Stimulated activated CD4-positive, alpha-beta T cell treated with anti-CD3 and anti-CD28 coated beads, Interleukin-15, amount 100 ng/mL, for 24 hours (primary cell): ENCODE data around the gene FGF9.
A peak's percentile ranks its signal among the peaks of the same experiment; 100 is the strongest.

Source experiments
- DNase-seq: peaks from one replicate; pipeline ENCODE4 v3.0.0-alpha.2; 2020

Gene FGF9

DNA sequence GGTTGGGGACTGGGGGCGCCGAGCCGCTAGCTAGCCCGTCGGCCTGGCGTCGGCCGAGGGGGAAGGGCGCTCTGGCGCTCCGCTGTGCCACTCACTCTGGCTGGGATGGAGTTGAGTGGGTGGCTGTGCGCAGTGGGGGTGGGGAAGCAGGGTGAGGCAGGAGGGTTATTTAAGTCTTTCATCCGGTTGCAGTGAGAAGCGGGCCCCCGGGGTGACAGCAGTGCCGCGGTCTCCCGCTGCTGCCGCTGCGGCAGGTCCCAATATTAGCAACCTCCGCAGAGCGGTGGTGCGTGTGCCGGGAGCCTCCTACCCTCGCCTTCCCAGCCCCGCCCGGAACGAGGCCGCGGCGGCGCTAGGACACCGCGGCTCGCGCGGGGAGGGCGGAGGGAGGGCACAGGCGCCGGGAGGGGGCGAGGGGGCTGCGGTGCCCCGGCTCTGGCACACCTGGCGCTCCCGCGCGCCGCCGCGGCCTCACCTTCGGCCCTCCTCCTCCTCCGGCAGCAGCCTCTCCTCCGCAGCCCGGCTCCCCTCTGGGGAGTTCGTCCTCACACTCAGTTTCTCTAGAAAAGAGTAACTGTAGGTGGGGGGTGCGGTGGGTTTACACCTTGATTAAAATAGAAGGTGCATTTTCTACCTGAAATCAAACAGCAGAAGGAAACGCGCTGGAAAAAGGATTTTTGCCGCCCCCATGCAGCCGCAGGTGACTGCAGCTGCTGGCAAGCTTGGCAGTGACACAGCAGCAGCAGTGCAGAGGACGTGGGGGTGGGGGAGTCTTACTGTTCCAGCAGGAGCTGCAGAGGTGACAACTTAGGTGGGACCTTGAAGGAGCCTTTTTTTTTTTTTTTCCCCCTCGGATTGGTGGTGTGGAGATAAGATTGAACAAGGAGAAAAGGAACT, 4.5 kb downstream of the FGF9 start:
- peak; percentile 63 for DNase-seq

DNA sequence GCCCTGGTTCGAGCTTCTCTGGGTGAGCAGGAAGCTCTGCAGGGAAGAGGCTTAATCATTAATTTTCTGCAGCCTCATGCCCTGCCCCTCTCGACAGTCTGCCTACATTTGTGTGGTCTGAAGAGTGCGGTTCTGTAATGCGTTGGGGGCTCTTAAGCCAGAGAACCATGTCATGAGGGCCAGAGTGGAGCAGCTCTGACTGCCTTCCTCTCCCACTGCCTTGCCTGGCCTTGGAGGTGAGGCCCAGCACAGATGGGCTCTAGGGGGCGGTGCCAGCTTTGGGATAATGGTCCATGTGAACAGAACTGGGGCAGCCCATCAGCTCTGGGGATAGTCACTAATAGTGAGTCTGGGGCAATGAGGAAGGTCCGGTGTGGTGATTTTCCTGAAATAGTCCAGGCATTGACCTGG, 5.7 kb downstream of the FGF9 start:
- DNase-seq: peak; percentile 25

DNA sequence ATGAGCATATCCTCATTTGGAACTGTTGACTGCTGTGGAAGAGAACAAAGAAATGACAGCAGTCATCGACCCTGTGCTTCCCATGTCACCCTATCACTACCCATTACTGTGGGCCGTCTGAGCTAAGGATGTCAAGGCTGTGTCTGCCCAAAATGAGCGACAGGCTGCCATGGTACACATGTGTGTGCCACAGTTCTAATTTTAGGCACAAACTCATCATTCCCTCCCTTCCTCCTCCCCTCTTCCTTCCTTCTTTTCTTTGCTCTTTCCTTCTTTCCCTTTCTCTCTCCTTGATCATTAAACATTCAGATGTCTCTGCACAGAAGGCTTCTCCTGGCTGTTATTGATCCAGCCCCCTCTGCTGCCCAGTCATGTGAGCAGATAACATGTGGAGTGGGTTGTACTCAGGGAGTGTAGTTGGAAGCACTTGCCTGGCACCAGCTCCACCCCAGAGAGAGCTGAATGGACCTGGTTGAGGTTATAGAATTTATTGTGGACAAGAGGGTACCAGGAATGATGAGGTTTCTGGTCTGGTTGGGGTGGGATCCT, 6.3 kb downstream of the FGF9 start:
- DNase-seq: no peak

DNA sequence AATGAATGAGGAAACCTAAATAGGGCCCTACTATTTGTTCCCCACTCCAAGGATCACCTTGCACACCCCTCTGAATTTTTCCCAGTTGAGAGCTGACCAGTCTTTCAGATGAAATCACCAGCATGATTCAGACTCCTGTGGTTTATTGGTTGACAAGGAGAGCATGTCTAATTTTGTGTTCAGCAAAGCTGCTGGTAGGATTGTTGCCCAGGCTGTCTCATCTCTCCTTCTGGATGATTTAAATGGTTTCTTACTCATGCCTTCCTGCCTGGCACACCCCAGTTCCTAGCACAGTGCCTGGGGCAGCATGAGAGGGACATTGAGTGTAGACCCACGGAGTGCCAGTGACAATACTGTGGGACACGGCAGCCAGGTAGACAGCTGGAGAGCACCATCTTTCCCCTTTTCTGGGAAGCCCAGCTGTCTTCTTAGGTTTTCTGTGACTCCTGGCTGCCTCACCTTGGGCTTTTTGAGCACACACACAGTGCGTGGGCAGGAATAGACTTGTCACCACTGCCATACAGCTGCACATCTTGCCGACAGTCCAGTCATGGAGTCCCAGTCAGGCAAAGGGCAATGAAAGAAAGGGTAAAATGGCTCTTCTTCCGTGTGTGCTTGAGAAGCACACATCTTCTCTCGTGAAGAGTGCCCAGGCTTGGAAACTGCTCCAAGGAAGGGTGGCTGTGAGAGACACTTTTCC, 12.3 kb downstream of the FGF9 start:
- DNase-seq: no peak

DNA sequence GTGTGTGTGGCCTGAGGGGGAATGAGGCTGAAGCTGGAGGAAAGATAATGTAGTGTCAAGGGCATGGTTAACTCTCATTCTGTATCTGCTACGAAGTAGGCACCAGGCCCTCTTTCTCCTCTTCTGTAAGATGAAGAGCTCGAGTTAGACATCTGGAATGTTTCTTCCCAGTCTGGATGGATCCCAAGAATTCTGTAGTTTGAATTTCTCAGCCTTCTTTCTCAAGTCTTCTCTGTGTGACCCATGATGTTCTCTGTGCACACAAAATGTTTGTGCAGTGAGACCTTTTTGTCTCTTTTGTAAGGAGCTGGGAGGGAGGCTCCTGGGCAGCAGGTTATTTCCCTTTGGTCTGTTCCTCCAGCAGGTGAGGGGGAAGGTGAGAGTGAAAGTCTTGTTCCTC, 13.7 kb downstream of the FGF9 start:
- no peak for DNase-seq

DNA sequence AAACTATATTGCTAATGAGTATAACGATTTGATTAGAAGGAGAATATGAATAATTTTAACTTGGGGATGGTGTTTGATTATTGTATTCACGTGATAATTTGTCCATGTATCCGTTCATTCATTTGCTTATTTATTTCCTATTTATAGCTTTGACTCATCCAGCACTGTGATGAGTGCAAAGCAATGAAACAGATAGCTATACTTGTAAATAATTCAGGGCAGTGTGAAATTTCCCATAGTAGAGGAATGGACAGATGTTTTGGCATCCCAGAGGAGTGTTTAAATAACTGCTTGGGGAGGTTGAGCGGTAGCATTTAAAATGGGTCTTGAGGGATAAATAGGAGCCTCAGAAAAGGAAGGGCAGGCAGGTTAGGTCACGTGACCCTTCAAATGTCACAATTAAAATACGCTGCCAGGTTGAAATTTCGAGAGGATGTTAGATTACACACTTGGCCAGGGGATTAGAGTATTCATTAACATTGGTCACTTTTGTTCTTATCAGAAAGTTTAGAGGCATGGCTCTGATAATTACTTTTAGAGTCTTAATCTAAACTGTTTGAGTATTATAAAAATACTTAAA, 14.7 kb downstream of the FGF9 start:
- no peak for DNase-seq

DNA sequence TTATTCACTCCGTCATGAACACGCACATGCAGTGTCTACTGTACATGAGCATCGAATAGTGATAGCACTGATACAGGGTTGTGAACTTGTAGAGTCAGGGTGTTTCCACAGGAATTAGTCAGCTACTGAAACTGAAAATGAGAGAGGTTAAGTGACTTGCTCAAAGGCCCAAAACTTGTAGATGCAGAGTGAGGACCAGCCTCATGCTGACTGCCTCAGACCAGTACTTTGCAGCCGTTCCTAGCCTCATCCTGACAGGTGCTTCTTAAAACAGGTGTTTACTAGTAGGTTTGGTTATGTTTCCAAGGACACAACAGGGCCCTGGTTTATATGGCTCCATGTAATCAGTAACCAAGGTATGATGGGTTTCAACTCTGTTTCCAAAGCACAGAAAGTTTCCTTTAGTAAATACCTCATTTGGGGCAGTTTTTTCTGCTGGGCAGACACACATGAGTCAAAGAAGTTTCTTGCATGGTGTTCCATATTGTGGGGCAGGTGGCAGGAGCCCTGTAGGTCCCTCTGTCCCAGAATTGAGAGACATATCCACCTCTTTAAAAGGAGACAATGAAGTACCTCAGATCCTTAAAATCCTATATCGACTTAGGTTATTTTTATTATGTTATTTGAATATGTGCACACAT, 16.0 kb downstream of the FGF9 start:
- DNase-seq: peak; percentile 30

DNA sequence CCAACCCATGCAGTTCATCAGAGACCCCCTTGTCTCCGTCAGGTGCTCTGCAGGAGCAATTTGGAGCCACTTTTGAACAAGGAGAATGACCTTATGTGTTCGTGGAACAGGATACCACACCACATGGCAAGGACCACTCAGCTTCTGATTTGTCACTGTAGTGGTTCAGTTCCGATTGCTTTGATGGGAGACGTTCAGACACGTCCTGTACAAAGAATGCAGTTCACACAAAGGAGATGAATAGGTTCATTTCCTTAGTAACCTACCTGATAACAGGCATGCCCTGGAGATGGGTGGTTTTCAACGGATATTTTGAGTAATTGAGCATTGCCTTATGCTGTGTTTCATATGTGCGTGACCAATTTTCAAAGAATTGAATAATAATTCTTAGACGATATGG, 17.2 kb downstream of the FGF9 start:
- no peak for DNase-seq

DNA sequence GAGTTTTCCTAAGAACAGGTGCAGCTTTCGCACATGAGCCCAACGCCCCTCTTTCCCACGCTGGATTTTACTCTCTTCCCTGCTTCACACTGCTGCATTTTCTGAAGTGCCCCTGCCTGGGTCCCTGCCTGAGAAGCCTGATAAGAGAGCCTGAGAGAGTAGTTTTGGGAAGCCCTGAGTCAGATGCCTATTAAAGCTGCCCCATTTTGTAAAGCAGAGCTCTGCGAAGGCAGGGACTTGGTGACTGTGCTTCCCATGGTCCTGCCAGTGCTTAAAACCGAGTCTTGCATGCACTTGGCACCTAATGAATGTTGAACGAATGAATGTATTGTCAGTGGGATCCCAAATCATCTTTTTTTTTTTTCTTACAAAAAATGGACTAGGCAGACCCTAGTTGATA, 18.2 kb downstream of the FGF9 start:
- no peak for DNase-seq

DNA sequence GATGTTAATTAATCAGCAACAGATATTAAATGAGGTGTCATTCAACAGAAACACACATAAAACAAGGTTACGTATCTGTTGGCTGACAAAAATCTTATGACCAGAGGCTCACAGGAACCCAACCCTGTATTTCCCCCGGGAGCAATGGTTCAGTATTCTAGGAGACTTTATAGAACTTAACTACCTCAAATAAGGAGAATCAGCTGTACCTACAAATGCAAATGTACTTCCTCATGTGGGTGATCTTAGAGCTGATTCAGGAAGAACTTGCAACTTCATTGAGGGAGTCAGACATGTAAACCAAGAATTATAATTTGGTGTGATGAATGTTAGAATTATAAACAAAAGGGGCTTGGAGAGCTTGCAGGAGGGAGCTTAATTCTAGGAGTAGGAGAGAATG, 20.1 kb downstream of the FGF9 start:
- DNase-seq: no peak

DNA sequence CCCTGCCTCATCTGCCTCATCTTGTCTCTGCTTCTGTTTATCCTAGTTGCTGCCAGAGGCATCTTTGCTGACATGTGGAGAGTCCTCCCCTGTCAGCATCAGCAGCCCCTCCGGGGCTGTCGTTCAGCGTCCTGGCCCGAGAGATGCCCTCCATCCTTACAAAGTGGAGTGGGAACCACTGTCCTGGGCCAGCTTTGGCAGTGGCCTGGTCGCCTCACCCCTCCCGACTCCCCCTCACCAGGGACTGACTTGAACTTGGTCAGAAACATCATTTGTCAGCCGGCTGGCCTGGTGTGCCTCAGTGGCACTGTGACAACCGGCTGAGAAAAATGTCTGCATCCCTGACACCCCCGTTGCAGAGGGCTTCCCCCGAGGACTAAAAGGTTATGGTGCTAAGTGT, 20.6 kb downstream of the FGF9 start:
- DNase-seq: no peak

DNA sequence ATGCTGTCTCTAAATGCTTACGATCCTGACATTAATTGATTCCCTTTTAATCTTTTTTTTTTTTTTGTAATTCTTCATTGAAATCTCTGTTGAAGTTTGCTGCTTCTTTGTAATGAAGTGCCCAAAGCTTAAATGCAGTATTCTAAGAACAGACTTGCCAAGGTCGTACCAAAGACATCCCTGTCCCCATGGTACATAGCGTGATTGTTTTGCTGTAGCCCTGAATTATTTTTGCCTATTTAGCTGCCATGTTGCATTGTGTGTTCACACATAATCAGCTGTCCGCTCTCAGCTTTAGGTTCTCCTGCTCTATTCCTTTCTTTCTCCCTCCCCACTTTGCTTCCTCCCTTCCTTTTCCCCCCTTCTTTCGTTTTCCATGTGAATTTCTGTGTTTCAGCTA, 21.1 kb downstream of the FGF9 start:
- DNase-seq: no peak

DNA sequence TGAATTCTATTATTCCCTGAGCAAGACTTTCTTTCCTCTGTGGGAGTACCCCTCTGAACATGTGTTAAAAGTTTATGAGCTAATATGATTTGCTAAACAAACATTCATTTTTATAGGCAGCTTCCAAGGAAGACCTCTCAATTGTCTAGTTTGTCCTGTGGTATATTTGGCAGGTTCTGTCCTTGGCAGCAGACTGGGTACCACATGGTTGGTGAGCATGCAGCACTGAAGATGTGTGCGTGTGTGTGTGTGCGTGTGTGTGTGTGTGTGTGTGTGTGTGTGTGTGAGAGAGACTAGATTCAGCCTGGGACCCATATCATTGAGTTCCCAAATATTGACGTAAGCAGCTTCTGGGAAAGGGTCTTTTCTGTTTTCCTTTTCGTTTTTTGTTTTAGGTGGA, 24.0 kb downstream of the FGF9 start:
- DNase-seq: no peak

DNA sequence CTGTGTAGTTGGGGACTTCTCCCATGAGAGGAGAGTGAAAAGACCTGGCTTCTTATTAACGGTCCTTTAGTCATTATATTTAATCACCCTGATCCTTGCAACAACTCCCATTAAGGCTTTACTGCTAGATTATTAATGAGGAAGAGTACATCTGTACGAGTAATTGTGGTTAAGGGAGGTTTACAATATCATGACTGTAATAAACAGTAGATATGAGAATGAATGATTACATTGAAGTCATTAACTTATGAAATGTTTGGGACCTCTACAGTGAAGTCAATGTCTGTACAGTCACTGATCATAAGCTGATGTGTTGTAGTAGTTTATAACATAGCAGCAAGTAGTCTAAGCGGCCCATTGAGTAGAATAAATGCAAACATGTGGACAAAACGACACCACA, 24.7 kb downstream of the FGF9 start:
- DNase-seq: no peak

DNA sequence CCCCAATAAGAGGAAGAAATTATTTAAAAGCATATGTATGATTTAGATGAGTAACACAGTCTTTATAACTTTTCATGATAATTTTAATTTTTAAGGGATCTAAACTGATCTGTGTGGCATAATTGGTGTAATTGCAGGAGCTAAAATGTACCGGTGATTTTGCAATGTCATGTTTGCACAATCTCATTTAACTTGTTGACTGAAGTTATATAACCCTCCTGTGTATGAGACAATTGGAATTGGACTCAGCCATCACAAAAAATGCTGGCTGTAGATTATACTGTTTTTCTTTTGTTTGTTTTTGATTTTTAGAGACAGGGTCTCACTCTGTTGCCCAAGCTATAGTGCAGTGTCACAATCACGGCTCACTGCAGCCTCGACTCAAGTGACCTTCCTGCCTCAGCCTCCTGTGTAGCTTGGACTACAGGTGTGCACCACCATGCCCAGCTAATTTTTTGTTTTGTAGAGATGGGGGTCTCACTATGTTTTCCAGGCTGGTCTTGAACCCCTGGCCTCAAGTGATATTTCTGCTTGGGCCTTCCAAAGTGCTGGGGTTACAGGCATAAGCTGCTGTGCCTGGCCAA, 26.1 kb downstream of the FGF9 start:
- no peak for DNase-seq

DNA sequence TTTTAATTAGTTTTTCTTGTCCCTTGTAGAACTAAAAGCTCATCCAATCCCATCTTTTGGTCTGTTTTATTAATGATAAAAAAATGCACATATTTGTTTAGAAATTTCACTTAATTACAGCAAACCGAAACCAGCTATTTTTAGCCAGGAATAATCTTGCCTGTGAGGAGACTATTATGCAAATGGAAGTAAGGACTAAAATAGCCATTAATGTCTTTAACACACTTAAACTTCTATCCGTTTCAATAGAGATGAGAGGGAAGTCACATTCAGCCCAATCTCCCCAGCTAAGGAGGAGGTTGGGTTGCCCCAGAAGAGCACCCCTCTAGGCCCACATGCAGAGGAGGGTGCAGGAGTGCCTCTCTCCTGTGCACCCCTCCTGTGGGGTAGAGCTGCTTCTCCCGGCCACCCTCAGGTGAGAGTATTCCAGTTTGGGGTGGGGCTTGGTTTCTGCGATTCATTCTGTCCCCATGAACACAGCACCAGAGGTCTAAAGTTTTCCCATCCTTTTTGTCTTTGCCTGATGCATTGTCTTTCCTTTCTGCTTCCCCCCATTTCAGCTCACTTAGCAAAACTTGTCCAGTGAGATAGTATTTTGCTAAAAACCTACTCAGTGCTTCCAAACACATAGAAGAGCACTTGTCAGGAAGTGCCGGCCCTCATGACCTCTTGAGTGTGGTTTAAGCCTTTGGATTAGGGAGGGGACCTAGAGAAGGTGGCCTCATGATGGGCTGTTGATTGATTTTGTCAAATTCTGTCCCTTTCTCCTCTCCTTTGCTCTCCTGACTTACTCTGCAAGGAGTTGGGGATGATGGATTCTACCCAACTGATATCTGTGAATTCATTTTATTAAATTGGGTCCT, 28.2 kb downstream of the FGF9 start:
- DNase-seq: no peak

DNA sequence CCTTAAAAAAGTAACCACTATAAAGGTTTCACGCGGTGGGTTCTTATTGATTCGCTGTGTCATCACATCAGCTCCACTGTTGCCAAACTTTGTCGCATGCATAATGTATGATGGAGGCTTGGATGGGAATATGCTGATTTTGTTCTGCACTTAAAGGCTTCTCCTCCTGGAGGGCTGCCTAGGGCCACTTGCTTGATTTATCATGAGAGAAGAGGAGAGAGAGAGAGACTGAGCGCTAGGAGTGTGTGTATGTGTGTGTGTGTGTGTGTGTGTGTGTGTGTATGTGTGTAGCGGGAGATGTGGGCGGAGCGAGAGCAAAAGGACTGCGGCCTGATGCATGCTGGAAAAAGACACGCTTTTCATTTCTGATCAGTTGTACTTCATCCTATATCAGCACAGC, 30.6 kb downstream of the FGF9 start:
- no peak for DNase-seq

DNA sequence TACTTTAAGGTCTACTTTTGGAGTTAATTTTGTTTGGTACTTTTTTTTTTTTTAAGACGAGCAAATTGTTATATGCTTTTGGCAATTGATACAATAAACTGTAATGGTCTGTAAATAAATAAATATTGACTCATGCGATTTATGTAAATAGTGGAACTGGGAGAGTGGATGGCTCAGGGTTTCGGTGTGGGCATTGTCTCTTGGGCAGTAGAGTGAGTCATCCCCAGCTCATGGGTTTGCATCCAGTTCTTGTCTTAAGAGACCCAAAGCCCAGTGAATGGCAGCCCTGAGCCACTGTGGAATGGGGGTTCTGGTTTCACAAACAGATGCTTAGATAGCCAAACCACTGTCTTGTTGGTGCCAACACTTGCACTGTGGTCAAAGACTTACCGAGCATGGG, 33.0 kb downstream of the FGF9 start:
- DNase-seq: no peak

DNA sequence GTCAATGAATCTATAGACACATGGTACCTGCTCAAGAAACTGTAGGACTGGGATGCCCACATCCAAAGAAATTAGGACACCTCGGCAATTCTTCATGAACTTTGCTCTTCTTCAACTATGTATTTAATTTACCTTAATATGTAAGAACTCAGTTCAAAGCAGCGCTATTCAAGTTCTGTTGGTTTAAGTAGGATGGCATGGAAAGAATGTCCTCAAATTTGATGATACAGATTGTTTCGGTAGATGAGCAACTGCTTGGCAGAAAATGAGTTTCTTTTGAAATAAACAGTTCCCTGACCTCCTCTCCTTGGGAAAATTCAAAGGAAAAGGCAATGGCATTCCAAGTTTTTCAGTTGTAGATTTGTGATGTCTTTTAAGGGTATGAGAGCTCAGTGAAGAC, 36.7 kb downstream of the FGF9 start:
- DNase-seq: no peak

DNA sequence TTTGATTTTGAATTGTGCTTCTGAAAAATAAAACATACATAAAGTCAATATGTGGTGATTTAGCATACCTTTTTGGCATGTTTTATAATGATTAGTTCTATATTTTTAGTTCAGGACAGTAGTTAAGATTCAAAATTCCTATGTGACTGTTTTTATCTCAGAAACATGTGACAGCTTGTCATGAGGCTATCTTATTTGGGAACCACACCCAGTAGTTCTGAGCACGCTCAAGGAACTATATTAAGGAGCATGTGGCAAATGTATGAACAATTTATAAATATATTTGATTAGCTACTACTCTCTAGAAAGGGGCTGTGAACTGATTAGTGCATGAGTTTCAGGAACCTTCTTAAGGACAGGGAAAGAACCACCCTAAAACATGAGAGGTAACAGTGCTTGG, 38.8 kb downstream of the FGF9 start:
- DNase-seq: no peak

DNA sequence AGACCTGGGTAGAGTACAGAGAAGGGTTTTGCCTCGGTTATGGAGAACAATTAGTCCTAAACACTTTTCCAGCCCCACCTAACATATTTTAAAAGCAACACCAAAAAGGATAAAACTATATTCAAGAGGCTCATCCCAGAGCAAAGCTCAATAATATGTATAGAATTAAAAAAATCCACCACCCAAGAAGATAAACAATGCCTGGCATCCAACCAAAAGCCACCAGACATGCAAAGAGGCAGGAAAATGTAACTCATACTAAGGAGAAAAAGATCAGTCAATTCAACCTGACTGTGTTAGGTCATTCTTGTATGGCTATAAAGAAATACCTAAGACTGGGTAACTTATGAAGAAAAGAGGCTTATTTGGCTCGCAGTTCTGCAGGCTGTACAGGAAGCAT, 39.3 kb downstream of the FGF9 start:
- DNase-seq: no peak

DNA sequence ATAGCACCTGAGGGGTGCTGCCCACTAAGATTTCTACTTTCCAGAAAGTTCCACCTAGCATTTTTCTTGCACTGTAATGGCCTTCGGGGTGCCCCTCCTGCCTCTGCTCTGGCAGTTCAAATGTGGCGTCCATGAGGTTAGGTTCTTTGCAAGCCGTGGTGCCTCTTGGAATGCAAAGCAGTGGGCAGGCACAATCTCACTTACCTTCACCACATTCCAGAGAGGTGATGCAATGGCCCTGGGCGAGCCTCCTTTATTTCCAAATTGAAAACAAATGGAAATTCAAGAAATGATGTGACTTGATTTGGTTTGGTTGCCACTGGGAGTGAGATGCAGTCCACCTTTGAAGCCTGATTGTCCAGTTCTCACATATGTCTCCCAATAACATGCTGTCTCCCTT, 46.9 kb downstream of the FGF9 start:
- DNase-seq: no peak
